HG03280 (cell line): ENCODE measurements around the gene SCPEP1.
A peak's percentile ranks its signal among the peaks of the same experiment; 100 is the strongest.
"Not testable (repeated sequence)": the region's sequence is repeated elsewhere in the genome, so short reads cannot be mapped to it uniquely, and the experiment has no call there.

Source experiments
- ATAC-seq: cut with Tn5 transposase; IDR thresholded peaks from one replicate; pipeline ENCODE4 v1.9.1; 2021; ENCODE audit warnings: mild to moderate bottlenecking, moderate library complexity; ENCODE audit not compliant: unreplicated experiment

Gene SCPEP1

GRCh38 chr17:56977673-56978395 lies at the start of gene SCPEP1:
Gene SCPEP1, plus strand, starts transcription at chr17:56978131. Its CDS starts 29 bp downstream, at chr17:56978160.
- peak; percentile 77 for ATAC-seq

DNA sequence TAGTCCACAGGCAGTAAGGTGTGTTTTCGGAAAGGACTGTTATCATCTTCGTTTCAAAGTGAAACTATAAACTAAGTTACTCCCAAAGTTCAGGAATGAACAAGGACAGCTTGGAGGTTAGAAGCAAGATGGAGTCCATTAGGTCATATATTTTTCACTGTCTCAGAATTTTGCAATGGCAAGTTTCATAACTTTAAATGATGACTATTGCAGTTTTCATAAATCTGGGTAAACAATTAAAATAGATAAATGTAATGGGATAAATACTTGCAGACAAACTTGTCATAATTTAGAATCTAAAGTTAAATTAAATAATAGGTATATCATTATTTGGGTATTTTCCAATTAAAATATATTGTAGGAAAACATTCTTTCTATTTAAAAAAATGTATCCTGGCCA lies 49.3 kb upstream of the SCPEP1 start:
- no peak for ATAC-seq

DNA sequence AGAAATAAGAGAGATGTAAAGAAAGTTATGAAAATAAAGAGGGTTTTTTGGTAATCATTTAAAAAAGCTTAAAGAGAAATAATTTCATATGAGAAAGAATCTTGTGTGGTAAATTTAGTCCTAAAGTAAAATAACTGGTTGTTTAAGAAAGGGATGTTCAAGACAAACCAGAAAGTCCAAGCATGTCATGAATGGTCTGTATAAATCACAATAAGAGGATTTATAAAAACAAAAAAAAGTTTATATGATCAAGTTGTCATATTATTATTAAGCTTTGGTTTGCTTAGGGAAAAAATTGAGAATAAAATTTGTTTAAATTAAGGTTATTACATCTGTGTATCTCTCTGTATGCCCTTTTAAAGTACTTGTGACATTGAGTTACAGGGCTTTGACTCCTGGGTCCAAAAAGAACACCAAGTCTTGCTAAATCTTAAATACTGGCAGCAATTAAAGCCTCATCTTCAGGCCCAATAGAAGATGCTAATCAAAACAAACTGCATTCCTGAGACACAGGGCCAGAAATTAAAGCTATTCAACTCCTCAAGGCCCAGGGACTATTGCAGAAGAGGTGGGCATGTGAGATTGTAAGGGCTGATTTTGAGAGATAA lies 48.5 kb upstream of the SCPEP1 start:
- ATAC-seq: no peak

DNA sequence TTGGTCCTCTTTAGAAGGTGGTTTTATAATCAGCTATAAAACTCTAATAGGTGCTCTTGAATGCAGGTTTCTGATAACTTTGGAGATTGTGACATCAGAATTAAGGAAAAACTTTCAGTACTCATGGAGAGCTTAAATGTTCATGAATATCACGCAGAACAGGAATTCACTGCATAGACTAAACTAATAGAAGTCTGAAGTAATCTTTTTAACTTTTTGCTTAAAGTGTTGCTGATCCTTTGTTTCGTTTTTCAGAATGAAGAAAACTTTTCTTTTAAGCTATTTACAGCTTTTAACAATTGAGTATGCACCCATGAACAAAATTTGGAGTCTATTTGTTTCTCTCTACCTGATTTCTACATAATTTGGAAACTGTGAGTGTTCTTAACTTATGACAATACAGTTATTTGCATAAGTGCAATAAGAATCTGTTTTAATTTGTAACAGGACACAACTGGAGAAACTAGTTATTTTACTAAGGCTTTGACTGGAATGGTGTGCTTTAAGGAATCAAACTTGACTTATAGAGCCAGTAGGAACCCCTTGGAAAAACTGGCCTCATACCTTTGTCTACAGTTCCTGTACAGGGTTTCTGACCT lies 47.1 kb upstream of the SCPEP1 start:
- ATAC-seq: no peak

GRCh38 chr17:56933151-56933745 lies 44.7 kb upstream of the SCPEP1 start:
- ATAC-seq: no peak

- no peak for ATAC-seq
Measured at GRCh38 chr17:56933868-56934267, 44.1 kb upstream of the SCPEP1 start.

DNA sequence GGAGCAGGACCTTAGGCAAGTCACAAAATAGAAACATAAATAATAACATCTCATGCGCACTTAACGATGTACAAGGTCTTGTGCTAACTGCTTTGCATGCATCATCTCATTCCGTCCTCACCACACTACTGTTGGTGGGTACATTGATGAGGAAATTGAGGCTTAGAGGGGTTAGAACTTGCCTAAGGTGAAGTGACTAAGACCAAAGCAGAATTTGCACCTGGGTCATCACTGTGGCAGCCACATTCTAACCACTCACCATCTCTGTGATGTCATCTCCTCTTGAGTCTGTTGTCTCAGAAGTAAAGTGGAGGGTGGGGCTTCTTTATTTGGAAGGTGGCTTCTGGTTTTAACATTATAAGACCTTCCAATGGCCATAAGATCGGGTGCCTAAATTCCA lies 43.7 kb upstream of the SCPEP1 start:
- no peak for ATAC-seq

GRCh38 chr17:56935461-56935860 lies 42.5 kb upstream of the SCPEP1 start:
- ATAC-seq: no peak

DNA sequence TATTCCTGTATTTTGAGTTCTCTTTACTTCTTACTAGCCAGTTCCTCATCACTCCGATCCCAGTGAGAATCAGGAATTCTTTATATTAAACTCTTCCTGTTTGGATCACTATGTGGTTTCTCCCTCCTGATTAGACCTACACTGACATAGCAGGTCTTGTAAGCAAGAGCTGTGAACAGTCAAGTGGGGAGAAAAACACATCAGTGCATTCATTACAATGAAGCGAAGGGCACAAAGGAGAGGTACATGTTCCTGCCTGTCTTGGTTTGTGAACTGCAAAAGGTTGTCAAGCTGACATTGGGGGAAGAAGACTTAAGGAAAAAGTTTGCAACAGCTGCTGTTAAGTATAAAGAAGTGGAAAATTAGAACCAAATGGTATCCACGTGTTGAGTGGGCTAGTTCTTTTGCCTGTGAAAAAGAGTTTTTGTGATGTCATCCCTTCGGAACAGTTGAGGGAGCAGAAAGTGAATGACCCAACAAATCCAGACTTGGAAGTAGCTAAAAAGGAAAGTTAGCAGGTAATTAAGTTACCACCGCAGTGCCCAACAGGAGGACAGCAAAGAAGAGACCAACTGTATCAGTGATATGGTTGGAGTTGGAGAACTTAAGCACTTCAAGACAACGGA lies 41.1 kb upstream of the SCPEP1 start:
- ATAC-seq: no peak

DNA sequence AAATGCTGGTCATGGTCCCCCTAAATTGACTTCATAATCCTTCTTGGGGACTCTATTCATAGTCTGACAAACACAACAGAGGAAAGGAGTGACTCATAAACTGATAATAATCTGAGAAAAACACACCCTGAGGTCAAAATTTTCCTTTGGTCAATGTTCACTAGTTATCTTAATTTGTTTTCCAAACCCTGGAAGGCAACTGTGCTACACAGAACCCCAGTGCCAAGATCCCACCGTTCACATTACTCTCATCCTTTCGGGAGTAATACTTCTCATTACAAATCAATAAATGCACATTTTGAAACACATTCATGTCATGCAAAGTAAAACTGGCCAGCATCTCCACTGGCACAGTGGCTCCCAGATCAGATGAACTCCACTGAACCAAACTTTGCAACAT lies 40.2 kb upstream of the SCPEP1 start:
- no peak for ATAC-seq

DNA sequence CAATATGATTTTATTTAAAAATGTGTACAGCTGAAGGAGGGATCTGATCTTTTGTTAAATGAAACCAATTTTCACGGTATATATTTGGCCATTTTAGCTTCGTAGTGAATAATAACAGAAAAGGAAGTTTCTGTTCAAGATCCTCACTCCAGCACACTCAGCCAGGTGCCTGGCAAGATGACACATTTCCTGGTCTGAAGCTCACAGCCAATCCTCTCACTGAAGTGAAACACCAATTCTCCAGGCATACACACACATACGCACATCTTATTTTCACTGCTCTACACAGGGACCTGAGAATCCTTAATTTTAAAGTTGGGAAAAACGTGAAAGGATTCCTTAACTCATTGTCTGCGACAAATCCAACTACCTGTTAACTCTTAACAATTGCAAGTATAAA lies 39.7 kb upstream of the SCPEP1 start:
- not testable (repeated sequence) for ATAC-seq

GRCh38 chr17:56939869-56940484 lies 38.0 kb upstream of the SCPEP1 start:
- ATAC-seq: no peak

DNA sequence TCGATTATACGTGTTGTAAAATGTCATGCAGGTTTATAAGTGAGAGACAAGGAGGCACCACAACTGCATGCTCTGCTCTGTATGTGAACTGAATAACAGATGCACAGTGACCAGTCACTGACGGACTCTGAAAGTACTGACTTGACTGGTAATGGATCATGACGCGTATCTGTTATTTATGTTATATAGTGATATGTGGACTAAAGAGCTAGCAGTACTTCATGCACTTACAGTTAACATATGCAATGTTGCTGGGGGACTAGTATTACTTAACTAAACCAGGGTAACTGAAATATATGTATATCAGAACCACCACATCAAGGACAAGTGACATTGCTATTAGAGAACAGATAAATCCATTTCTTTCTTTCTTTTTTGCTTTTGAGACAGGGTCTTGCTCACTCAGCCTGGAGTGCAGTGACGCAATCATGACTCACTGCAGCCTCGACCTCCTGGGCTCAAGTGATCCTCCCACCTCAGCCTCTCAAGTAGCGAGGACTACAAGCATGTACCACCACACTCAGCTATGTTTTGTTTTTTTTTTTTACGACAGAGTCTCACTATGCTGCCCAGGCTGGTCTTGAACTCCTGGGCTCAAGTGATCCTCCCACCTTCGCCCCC lies 34.3 kb upstream of the SCPEP1 start:
- no peak for ATAC-seq

GRCh38 chr17:56945938-56946505 lies 31.9 kb upstream of the SCPEP1 start:
- no peak for ATAC-seq

DNA sequence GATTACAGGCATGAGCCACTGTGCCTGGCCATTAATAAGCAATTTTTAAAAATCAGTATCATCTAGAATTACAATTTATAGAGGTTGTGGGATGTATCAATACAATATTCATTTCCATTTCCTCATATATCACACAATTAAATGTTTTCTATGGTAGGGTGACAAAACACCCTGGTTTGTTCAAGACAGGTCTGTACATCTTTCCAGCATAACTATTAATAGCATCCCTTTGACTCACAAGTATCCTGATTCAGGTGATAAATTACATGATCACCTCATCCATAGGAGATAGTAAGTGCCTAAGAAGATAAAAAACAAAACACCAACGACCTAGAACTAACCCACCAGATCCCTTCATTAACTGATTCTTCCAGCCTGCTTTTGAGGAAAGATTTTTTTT lies 30.2 kb upstream of the SCPEP1 start:
- ATAC-seq: no peak

DNA sequence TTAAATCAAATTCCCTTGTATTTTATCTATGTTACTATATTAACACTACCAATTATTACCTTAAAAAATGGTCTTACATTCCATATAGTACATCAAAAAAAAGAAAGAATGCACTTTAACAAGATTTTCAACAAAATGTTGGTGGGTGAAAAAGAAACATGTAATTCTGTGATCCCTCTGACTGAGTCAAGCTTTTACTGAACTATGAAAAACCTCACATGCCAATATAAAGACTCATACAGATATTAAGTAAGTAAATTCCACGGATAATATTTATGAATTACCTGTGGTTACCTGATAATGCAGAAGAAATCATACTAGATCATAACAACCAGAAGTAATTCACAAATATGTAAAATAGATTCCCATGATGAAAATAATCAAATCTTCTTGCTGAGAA lies 29.4 kb upstream of the SCPEP1 start:
- ATAC-seq: no peak

DNA sequence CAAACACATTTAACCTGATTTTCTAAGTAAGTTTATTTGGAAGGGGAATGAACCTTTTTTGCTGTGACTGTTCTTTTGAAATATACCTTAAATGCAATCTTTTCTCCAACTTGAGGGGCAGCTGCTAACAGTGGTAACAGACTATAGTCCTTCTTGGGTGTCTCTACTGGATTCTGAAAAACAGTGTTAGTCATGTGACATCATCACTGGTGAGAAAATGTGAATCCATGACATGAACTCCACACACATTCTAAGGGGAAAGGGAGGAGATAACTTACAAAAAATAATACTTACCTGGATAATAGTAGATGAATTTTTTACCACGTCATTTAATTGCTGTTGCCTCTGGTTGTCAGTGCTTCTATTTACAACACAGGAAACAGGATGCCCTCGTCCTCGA lies 28.3 kb upstream of the SCPEP1 start:
- ATAC-seq: no peak

DNA sequence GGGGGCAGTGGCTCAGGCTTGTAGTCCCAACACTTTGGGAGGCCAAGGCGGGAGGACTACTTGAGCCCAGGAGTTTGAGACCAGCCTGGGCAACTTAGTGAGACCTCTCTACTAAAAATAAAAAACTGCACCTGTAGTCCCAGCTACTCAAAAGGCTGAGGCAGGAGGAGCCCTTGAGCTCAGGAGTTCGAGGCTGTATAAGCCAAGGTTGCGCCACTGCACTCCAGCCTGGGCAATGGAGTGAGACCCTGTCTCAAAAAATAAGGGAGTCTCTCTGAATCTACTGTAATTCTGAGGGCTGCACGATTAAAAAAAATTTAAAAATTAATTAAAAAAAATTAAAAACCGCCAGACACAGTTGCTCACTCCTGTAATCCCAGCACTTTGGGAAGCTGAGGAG lies 20.9 kb upstream of the SCPEP1 start:
- no peak for ATAC-seq

DNA sequence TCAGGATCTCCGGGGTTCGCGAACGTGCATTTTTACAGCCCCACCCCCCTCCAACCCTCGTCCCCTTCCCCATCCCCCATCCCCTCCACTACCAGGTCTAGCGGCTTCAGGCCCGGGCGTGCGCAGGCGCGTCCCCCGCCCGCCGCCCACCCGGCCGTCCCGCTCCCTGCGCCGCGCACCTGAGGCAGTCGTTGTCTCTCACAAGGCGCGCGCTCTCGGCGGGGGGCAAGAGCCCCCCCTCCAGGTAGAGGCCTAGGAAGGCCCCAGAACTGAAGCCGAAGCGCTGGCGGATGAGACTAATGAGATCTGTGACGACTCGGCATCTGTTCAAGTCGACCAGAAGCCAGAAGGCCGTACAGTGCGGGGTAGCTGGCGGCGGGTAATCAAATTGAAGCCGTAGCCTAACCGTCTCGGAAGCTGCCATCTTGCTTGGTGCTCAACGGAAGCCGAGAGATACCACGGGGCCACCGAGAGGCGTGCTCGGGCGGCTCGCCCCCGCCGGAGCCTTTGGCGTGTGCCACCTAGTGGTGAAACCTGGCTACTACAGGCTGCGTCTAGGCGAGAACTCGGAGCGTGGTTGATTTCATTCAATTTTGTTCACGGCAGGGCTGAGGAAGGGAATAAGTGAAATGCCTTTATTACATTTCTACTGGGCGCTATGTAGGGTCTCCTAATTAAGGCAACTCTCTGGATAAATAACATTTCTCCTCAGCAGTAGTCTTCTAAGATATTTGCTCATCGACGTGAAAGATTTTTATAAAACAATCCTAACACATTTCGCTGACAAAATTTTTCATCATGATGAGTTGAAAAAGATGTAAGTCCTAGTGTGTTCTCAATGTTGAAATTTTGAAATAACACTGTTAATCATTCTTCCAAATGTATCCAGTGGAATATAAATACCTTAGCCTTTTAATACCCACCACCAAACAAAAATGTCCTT lies 17.1 kb upstream of the SCPEP1 start, which contains the start of gene COIL:
TSS of gene COIL (minus strand) at position 455 of the 943 bp plus-strand sequence. CDS start at position 424, 31 bp downstream.
- peak; percentile 95 for ATAC-seq
